ENCODE measurements around the gene EPB41L5.

- TF ChIP-seq CTCF (optimal IDR thresholded peaks at IDR 0.05 in 1 of 3, IDR thresholded peaks at IDR 0.05 in 1 of 3, conservative IDR thresholded peaks at IDR 0.05 in 1 of 3; ENCODE audit: extremely low read depth in 1 of 3, insufficient read depth in 2 of 3, low read length in 3 of 3): no peak
- TF ChIP-seq EZH2 (IDR thresholded peaks at IDR 0.05; ENCODE audit: low read length): no peak
These were observed 87.8 kb downstream of the EPB41L5 start for GRCh38 chr2:120100627-120101026.

Measured in keratinocyte (primary cell).